HuH-7 (cell line): Measurements from ENCODE around the gene LIM2.
"Not testable (repeated sequence)": the region's sequence is repeated elsewhere in the genome, so short reads cannot be mapped to it uniquely, and the experiment has no call there.

ENCODE experiments used
- DNase-seq: peaks from one replicate; pipeline ENCODE4 v3.0.0; 2011; ENCODE audit warnings: low spot score

Gene LIM2, protein sequence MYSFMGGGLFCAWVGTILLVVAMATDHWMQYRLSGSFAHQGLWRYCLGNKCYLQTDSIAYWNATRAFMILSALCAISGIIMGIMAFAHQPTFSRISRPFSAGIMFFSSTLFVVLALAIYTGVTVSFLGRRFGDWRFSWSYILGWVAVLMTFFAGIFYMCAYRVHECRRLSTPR

DNA sequence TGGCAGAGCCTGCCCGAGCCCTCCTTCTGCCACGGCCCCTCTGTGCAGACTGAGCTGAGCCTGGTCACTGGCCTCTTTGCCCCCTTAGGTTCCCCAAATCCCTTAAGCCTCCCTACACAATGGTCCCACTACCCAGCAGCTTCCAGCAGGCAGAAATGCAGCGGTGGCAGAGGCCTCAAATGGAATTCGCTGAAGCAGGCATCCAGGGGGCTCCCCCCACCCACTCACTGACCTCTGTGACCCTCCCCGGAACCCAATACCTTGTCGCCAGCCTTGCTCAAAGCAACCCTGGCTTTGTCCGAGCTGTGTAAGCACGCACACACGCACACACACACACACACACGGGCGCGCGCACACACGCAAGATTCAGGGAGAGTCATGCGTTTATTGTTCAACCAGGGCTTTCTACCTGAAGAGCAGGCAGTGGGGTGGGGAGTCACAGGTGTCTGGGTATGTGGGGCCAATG is at the start of gene LIM2:
Gene LIM2 (minus strand): TSS at position 51 of the 466 bp plus-strand sequence. CDS start 531 bp downstream, outside the sequence.
- no peak for DNase-seq

DNA sequence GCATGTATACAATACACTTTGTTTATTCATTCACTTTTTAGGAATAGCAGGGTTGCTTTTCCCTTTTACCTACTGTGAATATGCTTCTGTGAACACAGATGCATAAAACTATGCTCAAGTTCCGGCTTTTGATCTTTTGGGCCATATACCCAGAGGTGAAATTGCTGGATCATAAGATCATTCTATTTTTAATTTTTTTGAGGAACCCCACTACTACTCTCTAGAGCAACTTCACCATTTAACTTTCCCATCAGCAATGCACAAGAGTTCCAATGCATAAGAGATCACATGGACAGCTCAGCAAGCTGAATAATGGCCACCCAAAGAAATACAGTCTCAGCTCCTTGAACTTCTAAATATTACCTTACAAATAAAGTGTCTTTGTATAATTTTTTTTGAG is 46.7 kb upstream of the LIM2 start:
- DNase-seq = no peak

DNA sequence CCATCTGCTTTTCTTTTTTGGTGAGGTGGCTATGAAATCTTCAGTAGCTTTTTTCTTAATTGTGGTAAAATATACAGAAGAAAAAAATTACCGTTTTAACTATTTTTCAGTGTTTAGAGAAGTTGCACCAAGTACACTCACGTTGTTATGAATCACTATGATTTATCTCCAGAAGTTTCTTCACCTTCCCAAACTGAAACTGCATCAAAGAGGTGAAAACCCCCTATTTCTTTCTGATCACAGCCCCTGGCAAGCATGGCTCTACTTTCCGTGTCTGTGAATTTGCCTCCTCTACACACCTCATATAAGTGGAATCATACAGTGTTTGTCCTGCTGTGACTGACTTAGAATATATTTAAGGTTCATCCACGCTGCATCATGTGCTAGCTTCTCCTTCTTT is 45.3 kb upstream of the LIM2 start:
- DNase-seq = no peak

GRCh38 chr19:51431124-51431523 is 43.4 kb upstream of the LIM2 start:
- DNase-seq = no peak

- no peak for DNase-seq
Observed at GRCh38 chr19:51430221-51430620, 42.4 kb upstream of the LIM2 start.

- DNase-seq = no peak
Observed at GRCh38 chr19:51427201-51427600, 39.4 kb upstream of the LIM2 start.

- DNase-seq = peak; percentile 79
Observed at GRCh38 chr19:51422053-51422448, 34.3 kb upstream of the LIM2 start.

DNA sequence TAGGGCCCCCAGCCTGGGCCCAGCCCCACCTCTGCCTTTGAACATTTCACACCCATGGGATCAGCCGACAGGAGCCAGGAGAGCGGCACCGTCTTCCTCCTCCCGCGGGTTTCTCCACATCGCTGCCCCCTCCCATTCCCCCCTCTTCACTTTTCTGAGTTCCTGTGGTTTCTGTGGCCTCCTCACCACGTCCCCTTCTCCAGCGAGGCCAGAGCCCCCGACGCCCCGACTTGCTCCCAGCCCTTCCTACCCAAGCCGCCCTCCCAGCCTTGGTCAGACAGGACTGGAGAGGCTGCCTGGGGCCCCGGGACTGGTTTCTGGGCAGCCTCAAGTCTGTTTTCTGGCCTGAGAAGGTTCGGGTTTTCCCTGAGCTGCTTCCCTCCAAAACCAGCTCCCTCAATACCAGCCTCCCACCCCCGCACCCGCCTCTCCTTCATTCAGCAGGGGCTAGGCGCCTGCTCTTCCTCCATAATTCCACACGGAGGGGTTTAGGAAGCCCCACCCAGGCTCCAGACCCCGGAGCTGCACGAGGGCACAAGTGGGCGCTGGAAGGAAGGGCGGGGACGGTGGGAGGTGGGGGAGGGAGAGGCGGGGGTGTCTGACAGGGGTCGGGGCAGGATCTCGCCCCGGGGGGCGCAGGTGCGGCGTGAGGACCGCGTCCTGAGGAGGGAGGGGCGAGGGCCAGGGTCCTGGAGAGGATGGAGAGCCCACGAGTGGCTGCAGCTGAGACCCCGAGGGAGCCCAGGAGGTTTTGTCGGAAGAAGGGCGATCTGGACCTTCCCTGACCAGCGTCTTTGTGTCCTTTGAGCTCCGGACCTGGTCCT is 33.7 kb upstream of the LIM2 start:
- no peak for DNase-seq

DNA sequence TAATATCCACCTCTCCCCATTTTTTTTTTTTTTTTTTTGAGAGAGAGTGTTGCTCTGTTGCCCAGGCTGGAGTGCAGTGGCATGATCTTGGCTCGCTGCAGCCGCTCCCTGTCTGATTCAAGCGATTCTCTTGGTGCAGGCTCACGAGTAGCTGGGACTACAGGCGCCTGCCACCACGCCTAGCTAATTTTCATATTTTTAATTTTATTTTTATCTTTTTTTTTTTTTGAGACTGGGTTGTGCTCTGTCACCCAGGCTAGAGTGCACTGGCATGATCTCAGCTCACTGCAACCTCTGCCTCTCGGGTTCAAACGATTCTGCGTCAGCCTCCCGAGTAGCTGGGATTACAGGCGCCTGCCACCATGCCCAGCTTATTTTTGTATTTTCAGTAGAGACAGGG is 32.7 kb upstream of the LIM2 start:
- not testable (repeated sequence) for DNase-seq

- DNase-seq = no peak
Observed at GRCh38 chr19:51418707-51419106, 30.9 kb upstream of the LIM2 start.

DNA sequence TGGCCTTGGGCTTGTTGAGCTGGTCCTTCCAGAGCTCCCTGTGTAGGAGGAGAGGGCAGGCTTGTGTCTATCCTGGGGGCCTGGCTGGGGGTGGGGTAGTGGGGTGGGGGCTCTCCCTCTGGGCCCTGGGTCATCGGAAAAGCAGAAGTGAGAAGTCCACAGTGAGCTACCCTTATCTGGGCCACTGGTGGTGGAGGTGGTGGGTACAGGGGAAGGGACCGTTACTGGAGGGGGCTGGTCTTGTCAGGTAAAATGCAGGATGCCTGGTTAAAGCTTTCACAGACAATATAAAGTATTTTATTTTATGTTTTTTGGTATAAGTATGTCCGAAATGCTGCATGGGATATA is 30.0 kb upstream of the LIM2 start:
- DNase-seq = no peak

GRCh38 chr19:51417107-51417809 is 29.5 kb upstream of the LIM2 start, which contains the start of gene SIGLEC10:
TSS of gene SIGLEC10 (minus strand) at chr19:51417642. CDS start at chr19:51417581, 61 bp downstream.
- no peak for DNase-seq

DNA sequence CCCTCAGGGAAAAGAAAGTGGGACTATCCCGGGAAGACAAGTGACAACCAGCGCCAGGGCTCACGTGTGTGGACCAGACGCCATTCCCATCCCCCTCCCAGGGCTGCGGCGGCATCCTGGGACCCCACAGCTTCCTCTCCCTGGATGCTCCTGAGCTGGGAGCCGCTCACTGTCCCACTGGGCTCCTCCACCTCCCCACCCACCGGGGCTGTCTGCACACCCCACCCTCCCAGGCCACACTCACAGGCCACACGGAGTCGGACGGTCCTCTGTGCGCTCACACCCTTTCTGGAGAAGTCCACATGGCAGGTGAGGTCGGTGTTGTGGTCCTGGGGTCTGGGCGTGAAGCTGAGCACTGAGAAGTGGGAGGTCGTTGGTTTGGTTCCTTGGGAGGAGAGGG is 28.6 kb upstream of the LIM2 start:
- DNase-seq = not testable (repeated sequence)

- no peak for DNase-seq
Observed at GRCh38 chr19:51415187-51415586, 27.4 kb upstream of the LIM2 start.

DNA sequence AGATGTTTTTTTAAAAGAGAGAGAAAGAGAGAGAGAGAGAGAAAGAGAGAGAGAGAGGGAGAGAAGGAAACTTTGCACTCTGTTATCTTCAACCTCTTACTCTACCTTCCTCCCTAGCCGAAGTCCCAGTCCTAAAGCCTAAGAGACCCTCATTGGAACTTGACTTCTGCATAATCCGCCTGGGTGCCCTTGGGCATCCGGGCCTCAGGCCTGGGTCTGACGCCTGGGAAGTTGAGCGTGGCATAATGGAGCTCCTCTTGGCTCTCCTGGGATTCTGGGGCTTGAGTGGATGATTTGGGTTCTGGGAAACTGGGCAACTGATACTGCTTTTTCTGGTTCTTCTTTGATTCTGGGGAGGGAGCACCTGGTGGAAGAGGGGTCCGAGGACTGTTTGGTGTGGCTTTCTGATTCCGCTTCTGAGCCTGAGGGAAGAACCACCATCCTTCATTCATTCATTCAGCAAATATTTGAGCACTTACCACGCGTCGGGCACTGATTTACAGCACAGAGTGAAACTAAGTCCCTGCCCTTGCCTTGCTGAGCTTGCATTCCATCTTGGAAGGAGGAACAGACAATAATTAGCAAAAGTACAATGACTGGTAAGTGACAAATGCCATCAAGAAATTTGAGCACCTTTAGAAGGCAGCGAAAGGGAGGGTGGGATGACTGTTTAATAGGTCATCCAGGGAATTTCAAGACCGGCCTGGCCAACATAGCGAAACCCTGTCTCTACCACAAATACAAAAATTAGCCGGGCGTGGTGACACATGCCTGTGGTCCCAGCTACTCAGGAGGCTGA is 23.4 kb upstream of the LIM2 start:
- no peak for DNase-seq

- DNase-seq = peak; percentile 82
Observed at GRCh38 chr19:51407511-51408131, 19.8 kb upstream of the LIM2 start.

- no peak for DNase-seq
Observed at GRCh38 chr19:51402117-51402516, 14.3 kb upstream of the LIM2 start.

- DNase-seq = not testable (repeated sequence)
Observed at GRCh38 chr19:51399936-51400335, 12.2 kb upstream of the LIM2 start.

GRCh38 chr19:51399231-51399630 is 11.5 kb upstream of the LIM2 start:
- DNase-seq = no peak

DNA sequence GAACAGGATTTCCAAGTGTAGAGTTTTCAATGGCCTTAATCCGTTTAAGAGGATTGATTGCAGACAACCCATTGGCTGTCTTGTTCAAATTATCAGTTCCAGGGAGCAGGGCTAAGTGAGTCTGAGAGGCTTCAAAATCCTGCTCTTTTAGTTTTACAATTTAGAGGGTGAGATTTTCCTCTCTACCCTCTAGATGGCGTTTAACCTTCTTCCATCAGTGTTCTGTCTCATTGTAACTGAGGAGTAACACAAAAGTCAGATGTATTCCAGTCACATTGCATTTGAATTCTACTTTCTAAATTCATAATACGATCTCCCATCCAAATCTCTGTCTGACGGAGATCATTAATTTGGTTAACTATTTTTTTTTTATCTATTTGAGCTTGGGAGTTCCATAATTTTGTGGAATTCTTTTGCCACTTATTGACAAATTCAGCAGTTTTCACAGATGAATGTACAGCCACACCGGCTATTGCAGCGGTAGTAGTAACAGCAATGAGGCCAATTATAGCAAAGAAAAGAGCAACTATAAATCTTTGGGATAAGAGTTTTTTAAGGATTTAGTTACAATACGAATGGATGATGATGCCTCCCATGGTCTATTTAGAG is 10.4 kb upstream of the LIM2 start:
- DNase-seq = peak; percentile 37

- not testable (repeated sequence) for DNase-seq
Observed at GRCh38 chr19:51397453-51397852, 9.7 kb upstream of the LIM2 start.
